ENCODE data around the gene BEST4. TPM values are rescaled to one million over a fixed set of nuclear protein-coding genes. Genes with fewer than 3 reads are reported as not detected.

The BEST4 gene
- polyA plus RNA-seq, 1 of the 3 experiments (the other 2 are of a cell fraction), result 0.12 TPM

DNA sequence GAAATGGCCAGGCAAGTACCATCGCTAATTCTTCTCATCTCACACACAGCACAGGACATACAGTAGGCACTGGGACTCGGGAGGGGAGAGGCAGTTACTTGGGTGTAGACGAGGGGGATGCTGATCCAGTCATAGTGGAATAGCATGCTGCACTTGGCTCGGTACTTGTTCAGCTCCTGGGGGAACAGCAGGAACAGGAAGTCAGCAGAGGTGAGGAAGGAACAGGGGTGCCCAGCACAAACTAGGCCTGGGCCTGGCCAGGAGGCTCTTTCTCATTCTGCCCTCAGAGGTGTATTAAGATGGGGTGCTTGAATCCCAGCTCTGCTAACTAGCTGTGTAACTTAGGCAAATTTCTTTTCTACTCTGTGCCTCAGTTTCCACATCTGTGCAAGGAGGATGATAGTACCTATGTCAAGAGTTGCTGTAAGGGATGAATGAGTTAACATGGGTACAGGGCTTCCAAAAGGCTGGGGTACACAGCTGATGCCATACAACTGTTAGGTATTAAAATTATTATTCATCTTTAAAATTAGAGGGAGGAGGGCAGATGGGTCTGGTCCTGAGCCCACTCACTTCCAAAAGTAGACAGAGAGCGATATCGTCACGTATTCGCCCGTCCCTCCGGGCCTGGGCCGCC is 2.4 kb downstream of the BEST4 start:
- no peak overlapping the region for H3K9ac ChIP-seq
- no peak for TF ChIP-seq RCOR1 (IDR thresholded peaks at IDR 0.05; ENCODE audit: low read length)
- TF ChIP-seq CHD2 (IDR thresholded peaks at IDR 0.05; ENCODE audit: low read length, partially characterized antibody), result no peak
- no peak for TF ChIP-seq GATA2 (CRISPR knock-in tag; IDR thresholded peaks at IDR 0.05)
- TF ChIP-seq FOSL2 (IDR thresholded peaks at IDR 0.05; ENCODE audit: borderline replicate concordance, low read depth), result no peak
- no peak for TF ChIP-seq YY1 (IDR thresholded peaks at IDR 0.05; ENCODE audit: low read depth)
- TF ChIP-seq, protein P1, sequence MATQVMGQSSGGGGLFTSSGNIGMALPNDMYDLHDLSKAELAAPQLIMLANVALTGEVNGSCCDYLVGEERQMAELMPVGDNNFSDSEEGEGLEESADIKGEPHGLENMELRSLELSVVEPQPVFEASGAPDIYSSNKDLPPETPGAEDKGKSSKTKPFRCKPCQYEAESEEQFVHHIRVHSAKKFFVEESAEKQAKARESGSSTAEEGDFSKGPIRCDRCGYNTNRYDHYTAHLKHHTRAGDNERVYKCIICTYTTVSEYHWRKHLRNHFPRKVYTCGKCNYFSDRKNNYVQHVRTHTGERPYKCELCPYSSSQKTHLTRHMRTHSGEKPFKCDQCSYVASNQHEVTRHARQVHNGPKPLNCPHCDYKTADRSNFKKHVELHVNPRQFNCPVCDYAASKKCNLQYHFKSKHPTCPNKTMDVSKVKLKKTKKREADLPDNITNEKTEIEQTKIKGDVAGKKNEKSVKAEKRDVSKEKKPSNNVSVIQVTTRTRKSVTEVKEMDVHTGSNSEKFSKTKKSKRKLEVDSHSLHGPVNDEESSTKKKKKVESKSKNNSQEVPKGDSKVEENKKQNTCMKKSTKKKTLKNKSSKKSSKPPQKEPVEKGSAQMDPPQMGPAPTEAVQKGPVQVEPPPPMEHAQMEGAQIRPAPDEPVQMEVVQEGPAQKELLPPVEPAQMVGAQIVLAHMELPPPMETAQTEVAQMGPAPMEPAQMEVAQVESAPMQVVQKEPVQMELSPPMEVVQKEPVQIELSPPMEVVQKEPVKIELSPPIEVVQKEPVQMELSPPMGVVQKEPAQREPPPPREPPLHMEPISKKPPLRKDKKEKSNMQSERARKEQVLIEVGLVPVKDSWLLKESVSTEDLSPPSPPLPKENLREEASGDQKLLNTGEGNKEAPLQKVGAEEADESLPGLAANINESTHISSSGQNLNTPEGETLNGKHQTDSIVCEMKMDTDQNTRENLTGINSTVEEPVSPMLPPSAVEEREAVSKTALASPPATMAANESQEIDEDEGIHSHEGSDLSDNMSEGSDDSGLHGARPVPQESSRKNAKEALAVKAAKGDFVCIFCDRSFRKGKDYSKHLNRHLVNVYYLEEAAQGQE (IDR thresholded peaks at IDR 0.05; ENCODE audit: low read depth, low read length), result no peak
- TF ChIP-seq NRF1 (IDR thresholded peaks at IDR 0.05; ENCODE audit: low read depth, low read length), result no peak
- no peaks in the 10 kb centered on the region for H3K9me3 ChIP-seq
- 56% methylated on average over 11 of the region's 11 CpGs for WGBS (ENCODE audit: low lambda C conversion rate)
- peaks cover 0 to 12% of the 10 kb centered on the region in 2 experiments for H3K36me3 ChIP-seq (replicated peaks in 1 of 2; ENCODE audit: control insufficient read depth in 1 of 2, insufficient read depth in 2 of 2, low read length in 1 of 2)
- no peak overlapping the region for H3K27ac ChIP-seq (ENCODE audit: low read depth in 2 of 2, low read length in 1 of 2)
- peaks cover 25% of the 10 kb centered on the region for H3F3A ChIP-seq (replicated peaks; ENCODE audit: insufficient read depth)
- ChIA-PET POLR2A (interaction anchor here (2.3 kb wide), 1 partner anchor 10 kb away, joined by 10 read pairs; the partner anchor contains the start of gene RPS8), CTCF (interaction anchor here (0.6 to 1.6 kb wide), 8 partner anchors 10 to 56 kb away, joined by 3 to 5 read pairs (median 4); partner anchors contain the start of genes BTBD19, PLK3 and RPS8)
- H4K20me1 ChIP-seq (ENCODE audit: insufficient read depth), result no peaks in the 10 kb centered on the region
- no peak overlapping the region; a peak in 1 of 4 replicates for H3K4me3 ChIP-seq (ENCODE audit: low read depth in 2 of 2, low read length in 1 of 2)
- H3K4me2 ChIP-seq, result no peak overlapping the region
- H3K79me2 ChIP-seq (ENCODE audit: insufficient read depth), result no peaks in the 10 kb centered on the region
- no peak for DNase-seq
- peaks cover 0 to 5% of the 10 kb centered on the region in 2 experiments; a peak in 1 of 4 replicates for H3K4me1 ChIP-seq (ENCODE audit: control insufficient read depth in 1 of 2, insufficient read depth in 2 of 2, low read depth in 1 of 2, low read length in 1 of 2)
- H2AFZ ChIP-seq (ENCODE audit: low read depth), result no peak overlapping the region
- no peaks in the 10 kb centered on the region for H3K27me3 ChIP-seq (ENCODE audit: insufficient read depth)
- no peaks in the 10 kb centered on the region for H3K9me2 ChIP-seq

DNA sequence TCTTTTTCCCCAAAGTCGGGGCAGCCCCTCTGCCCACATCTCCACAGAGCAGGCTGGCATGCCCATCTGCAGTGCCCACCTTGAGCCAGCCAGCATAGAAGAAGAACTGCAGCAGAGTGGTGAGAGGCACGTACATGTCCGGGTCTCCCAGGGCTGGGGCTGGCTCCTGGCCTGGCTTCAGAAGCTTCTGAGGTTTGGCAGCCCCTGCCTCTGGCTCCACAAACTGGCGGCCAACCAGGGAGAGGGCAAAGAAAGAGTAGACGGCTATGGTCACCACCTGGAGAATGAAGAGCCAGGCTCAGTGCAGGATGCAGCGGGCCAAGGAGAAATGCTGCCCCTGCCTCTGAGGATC is 3.0 kb downstream of the BEST4 start:
- DNase-seq, result no peak
- POLR2A ChIA-PET, result interaction anchor here (2.3 kb wide), 1 partner anchor 9 kb away, joined by 10 read pairs; the partner anchor contains the start of gene RPS8
- H3K9me3 ChIP-seq, result no peaks in the 10 kb centered on the region
- no peaks in the 10 kb centered on the region for H3K79me2 ChIP-seq (ENCODE audit: insufficient read depth)
- 91% methylated on average over 6 of the region's 6 CpGs for WGBS (ENCODE audit: low lambda C conversion rate)
- H2AFZ ChIP-seq (ENCODE audit: low read depth), result no peak overlapping the region
- H3K9me2 ChIP-seq, result no peaks in the 10 kb centered on the region
- no peak overlapping the region for H3K4me2 ChIP-seq
- no peaks in the 10 kb centered on the region for H4K20me1 ChIP-seq (ENCODE audit: insufficient read depth)
- H3K27ac ChIP-seq (ENCODE audit: low read depth in 2 of 2, low read length in 1 of 2), result no peak overlapping the region
- H3K27me3 ChIP-seq (ENCODE audit: insufficient read depth), result no peaks in the 10 kb centered on the region
- H3K9ac ChIP-seq, result no peak overlapping the region
- H3K4me1 ChIP-seq (ENCODE audit: control insufficient read depth in 1 of 2, insufficient read depth in 2 of 2, low read depth in 1 of 2, low read length in 1 of 2), result peaks cover 0 to 5% of the 10 kb centered on the region in 2 experiments; a peak in 1 of 4 replicates
- H3F3A ChIP-seq (replicated peaks; ENCODE audit: insufficient read depth), result peaks cover 28% of the 10 kb centered on the region
- no peak overlapping the region for H3K4me3 ChIP-seq (ENCODE audit: low read depth in 2 of 2, low read length in 1 of 2)
- CTCF ChIA-PET, result interaction anchor here (0.7 to 1.6 kb wide), 3 partner anchors 9 to 56 kb away, joined by 5 read pairs; partner anchors contain the start of gene RPS8
- H3K36me3 ChIP-seq (replicated peaks in 1 of 2; ENCODE audit: control insufficient read depth in 1 of 2, insufficient read depth in 2 of 2, low read length in 1 of 2), result peaks cover 0 to 18% of the 10 kb centered on the region in 2 experiments
- TF ChIP-seq ELF1 (IDR thresholded peaks at IDR 0.05) (no peak), TCF12 (IDR thresholded peaks at IDR 0.05) (no peak), YY1 (IDR thresholded peaks at IDR 0.05; ENCODE audit: low read depth) (no peak), RXRA (IDR thresholded peaks at IDR 0.05; ENCODE audit: borderline replicate concordance, low read depth) (no peak), SMC3 (IDR thresholded peaks at IDR 0.05; ENCODE audit: low read depth, low read length) (no peak), RCOR1 (IDR thresholded peaks at IDR 0.05; ENCODE audit: low read length) (no peak)
- TF ChIP-seq, protein P2, sequence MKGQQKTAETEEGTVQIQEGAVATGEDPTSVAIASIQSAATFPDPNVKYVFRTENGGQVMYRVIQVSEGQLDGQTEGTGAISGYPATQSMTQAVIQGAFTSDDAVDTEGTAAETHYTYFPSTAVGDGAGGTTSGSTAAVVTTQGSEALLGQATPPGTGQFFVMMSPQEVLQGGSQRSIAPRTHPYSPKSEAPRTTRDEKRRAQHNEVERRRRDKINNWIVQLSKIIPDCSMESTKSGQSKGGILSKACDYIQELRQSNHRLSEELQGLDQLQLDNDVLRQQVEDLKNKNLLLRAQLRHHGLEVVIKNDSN (IDR thresholded peaks at IDR 0.05; ENCODE audit: borderline replicate concordance, low read depth), result no peak
- TF ChIP-seq, protein P3, sequence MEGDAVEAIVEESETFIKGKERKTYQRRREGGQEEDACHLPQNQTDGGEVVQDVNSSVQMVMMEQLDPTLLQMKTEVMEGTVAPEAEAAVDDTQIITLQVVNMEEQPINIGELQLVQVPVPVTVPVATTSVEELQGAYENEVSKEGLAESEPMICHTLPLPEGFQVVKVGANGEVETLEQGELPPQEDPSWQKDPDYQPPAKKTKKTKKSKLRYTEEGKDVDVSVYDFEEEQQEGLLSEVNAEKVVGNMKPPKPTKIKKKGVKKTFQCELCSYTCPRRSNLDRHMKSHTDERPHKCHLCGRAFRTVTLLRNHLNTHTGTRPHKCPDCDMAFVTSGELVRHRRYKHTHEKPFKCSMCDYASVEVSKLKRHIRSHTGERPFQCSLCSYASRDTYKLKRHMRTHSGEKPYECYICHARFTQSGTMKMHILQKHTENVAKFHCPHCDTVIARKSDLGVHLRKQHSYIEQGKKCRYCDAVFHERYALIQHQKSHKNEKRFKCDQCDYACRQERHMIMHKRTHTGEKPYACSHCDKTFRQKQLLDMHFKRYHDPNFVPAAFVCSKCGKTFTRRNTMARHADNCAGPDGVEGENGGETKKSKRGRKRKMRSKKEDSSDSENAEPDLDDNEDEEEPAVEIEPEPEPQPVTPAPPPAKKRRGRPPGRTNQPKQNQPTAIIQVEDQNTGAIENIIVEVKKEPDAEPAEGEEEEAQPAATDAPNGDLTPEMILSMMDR (IDR thresholded peaks at IDR 0.05), result no peak
- TF ChIP-seq, protein P4, sequence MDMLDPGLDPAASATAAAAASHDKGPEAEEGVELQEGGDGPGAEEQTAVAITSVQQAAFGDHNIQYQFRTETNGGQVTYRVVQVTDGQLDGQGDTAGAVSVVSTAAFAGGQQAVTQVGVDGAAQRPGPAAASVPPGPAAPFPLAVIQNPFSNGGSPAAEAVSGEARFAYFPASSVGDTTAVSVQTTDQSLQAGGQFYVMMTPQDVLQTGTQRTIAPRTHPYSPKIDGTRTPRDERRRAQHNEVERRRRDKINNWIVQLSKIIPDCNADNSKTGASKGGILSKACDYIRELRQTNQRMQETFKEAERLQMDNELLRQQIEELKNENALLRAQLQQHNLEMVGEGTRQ (IDR thresholded peaks at IDR 0.05; ENCODE audit: borderline replicate concordance, low read depth, low read length), result no peak
- TF ChIP-seq, protein P1 (IDR thresholded peaks at IDR 0.05; ENCODE audit: low read depth, low read length), result no peak

Measured in SK-N-SH (cell line).